AG09319 (cell line): ENCODE results near the gene PRRT1.
A peak's percentile ranks its signal among the peaks of the same experiment; 100 is the strongest.

Experiments used
- DNase-seq: peaks from one replicate; pipeline ENCODE4 v3.0.0-alpha.2; 2010; ENCODE audit warnings: low read depth; ENCODE audit errors: extremely low read depth
- CTCF ChIP-seq: IDR thresholded peaks from 2 replicates; pipeline ENCODE4 v1.5.1; 2011; ENCODE audit warnings: low read depth, mild to moderate bottlenecking, inconsistent platforms, low read length, moderate library complexity

The PRRT1 gene

GRCh38 chr6:32179766-32180405, 28.1 kb upstream of the PRRT1 start:
- DNase-seq, result no peak
- TF ChIP-seq CTCF, result no peak

GRCh38 chr6:32178547-32179440, 27.1 kb upstream of the PRRT1 start:
- TF ChIP-seq CTCF, result no peak
- DNase-seq, result no peak

GRCh38 chr6:32177788-32178546, 26.2 kb upstream of the PRRT1 start, which contains the start of gene RNF5:
Gene RNF5, plus strand, starts transcription at chr6:32178405. Its CDS starts 107 bp downstream, at chr6:32178512.
- DNase-seq, result peak; percentile 100
- no peak for TF ChIP-seq CTCF

- no peak for TF ChIP-seq CTCF
- DNase-seq, result no peak
These were observed 25.5 kb upstream of the PRRT1 start for GRCh38 chr6:32177183-32177787.

- TF ChIP-seq CTCF, result no peak
- no peak for DNase-seq
These were observed 24.9 kb upstream of the PRRT1 start for GRCh38 chr6:32176476-32177182.

- DNase-seq, result peak; percentile 97
- no peak for TF ChIP-seq CTCF
These were observed 24.2 kb upstream of the PRRT1 start, which contains the start of gene AGPAT1 for GRCh38 chr6:32175711-32176475. Gene AGPAT1, minus strand, starts transcription at chr6:32176084. Its CDS starts 4,588 bp downstream, at chr6:32171496.
